HAP-1 (cell line): ENCODE measurements around the gene ANKS1A.

ENCODE experiments used
- DNase-seq, 2 experiments: peaks; one replicate each; pipeline ENCODE4 v3.0.0-alpha.2; 2016 to 2020; ENCODE audit warnings: low spot score in 2 of 2
- H3K27me3 ChIP-seq: fragments of 250-450 bp; sonication (Bioruptor Pico); 2 replicates; pipeline ENCODE4 v1.5.1; 2020; ENCODE audit warnings: low read depth, mild to moderate bottlenecking, moderate library complexity
- H3K36me3 ChIP-seq: fragments of 250-450 bp; sonication (Bioruptor Pico); replicated peaks from 2 replicates; pipeline ENCODE4 v1.5.1; 2020; ENCODE audit warnings: mild to moderate bottlenecking
- H3K4me1 ChIP-seq: fragments of 250-450 bp; sonication (Bioruptor Pico); 2 replicates; pipeline ENCODE4 v1.5.1; 2020; ENCODE audit warnings: mild to moderate bottlenecking
- H3K4me3 ChIP-seq: fragments of 250-450 bp; sonication (Bioruptor Pico); 2 replicates; pipeline ENCODE4 v1.5.1; 2020; ENCODE audit warnings: mild to moderate bottlenecking, moderate library complexity
- H3K9me3 ChIP-seq: fragments of 250-450 bp; sonication (Bioruptor Pico); 2 replicates; pipeline ENCODE4 v1.5.1; 2020; ENCODE audit warnings: mild to moderate bottlenecking, moderate library complexity
- in situ Hi-C: fragments of 300-500 bp; cut with MboI; formaldehyde crosslinking; loops from 3 replicates; pipeline ENCODE4 v1.14.3; 2020; ENCODE audit warnings: low sequenced_read_pairs, inconsistent platforms, mixed read lengths

The ANKS1A gene

DNA sequence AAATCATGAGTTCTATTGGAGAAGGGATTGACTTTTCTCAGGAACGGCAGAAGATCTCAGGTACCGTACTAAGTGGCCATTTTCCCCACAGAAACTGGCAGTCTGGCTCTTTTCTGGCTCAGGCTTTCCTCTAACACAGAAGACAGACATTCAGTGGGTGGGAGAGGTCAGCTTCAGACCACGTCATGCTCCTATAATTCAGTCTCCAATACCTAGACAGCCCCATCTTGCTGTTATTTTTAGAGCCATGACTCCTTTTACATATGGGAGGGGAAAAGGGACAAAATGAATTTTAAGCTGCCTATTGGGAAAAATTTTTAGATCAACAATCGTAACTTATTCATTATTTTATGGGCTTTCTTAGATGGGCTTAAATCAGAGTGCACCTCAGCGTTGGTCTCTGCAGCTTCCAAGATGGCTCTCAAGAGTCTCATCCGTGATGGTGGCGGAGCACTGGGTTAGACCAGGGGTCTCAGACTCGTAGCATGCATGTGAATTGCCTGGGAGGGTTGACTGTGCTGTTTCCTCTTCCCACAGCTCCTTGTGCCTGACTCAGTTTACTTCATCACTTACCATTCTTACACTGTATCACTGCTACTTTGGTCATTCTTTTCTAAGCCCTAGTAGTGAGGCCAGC, 165.2 kb downstream of the ANKS1A start:
- Histone ChIP-seq H3K36me3 (no peaks in the 10 kb centered on the region; the same call in 1 of the 2 replicates), H3K4me3 (no peak overlapping the region), H3K27me3 (no peaks in the 10 kb centered on the region), H3K4me1 (no peaks in the 10 kb centered on the region), H3K9me3 (no peaks in the 10 kb centered on the region)
- in situ Hi-C loops: no loop called here
- no peak for DNase-seq

DNA sequence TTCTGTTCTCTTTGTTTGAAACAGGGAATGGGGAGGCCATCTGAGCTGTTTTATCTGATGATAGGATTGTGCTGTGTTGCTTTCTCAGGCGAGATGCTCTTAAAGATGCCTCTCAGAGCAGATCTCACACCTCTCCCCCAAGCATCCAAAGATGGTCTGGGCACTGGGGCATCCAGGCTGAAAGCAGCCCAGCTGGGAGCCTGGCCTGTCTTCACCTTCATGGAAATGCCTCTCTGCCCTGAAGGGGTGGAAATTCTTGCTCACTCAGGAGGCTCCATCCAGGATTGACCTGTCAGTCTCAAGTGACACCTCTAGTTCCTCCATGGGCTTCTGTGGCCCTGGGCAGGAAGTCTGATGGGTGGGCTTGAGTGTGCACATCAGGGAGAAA, 165.7 kb downstream of the ANKS1A start:
- no peaks in the 10 kb centered on the region for H3K27me3 ChIP-seq
- H3K4me3 ChIP-seq: no peak overlapping the region
- H3K9me3 ChIP-seq: no peaks in the 10 kb centered on the region
- in situ Hi-C loops: no loop called here
- no peaks in the 10 kb centered on the region for H3K4me1 ChIP-seq
- H3K36me3 ChIP-seq: no peaks in the 10 kb centered on the region; the same call in 1 of the 2 replicates
- no peak for DNase-seq

DNA sequence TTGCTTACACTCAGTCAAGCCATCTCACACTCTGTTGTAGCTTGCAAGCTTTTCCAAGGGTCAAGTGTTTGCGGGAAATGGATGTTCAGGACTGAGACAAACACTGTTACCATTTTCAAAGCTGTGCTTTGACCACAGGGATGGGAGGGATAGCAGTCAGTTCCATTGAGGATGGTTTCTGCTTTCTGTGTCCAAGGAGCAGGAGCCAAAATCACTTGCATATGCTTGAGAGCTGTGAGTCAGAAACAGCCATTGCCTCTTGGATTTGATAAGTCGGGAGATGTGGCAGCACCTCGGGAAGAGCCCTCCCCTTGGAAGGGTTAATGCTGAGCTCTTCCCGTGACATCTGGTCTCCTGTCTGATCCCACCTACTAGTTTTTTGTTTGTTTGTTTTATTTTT, 166.8 kb downstream of the ANKS1A start:
- Histone ChIP-seq H3K27me3 (no peaks in the 10 kb centered on the region), H3K36me3 (peaks cover 2% of the 10 kb centered on the region), H3K4me1 (no peaks in the 10 kb centered on the region), H3K9me3 (no peaks in the 10 kb centered on the region), H3K4me3 (no peak overlapping the region)
- DNase-seq: no peak
- in situ Hi-C loops: no loop called here

GRCh38 chr6:35056952-35057351, 167.9 kb downstream of the ANKS1A start:
- in situ Hi-C loops: no loop called here
- Histone ChIP-seq H3K4me3 (no peak overlapping the region), H3K4me1 (no peaks in the 10 kb centered on the region), H3K36me3 (peaks cover 4% of the 10 kb centered on the region), H3K27me3 (no peaks in the 10 kb centered on the region), H3K9me3 (no peaks in the 10 kb centered on the region)
- DNase-seq: no peak

- in situ Hi-C loops: no loop called here
- no peaks in the 10 kb centered on the region for H3K27me3 ChIP-seq
- H3K4me1 ChIP-seq: no peaks in the 10 kb centered on the region
- no peak for DNase-seq
- H3K9me3 ChIP-seq: no peaks in the 10 kb centered on the region
- H3K4me3 ChIP-seq: no peak overlapping the region
- H3K36me3 ChIP-seq: peaks cover 4% of the 10 kb centered on the region
Measured at GRCh38 chr6:35057449-35058357, 168.6 kb downstream of the ANKS1A start.

GRCh38 chr6:35058358-35058675, 169.3 kb downstream of the ANKS1A start:
- in situ Hi-C loops: no loop called here
- Histone ChIP-seq H3K36me3 (peaks cover 4% of the 10 kb centered on the region), H3K4me3 (no peak overlapping the region), H3K9me3 (no peaks in the 10 kb centered on the region), H3K27me3 (no peaks in the 10 kb centered on the region), H3K4me1 (no peaks in the 10 kb centered on the region)
- no peak for DNase-seq

- Histone ChIP-seq H3K4me3 (no peak overlapping the region), H3K36me3 (peaks cover 4% of the 10 kb centered on the region), H3K27me3 (no peaks in the 10 kb centered on the region), H3K4me1 (no peaks in the 10 kb centered on the region), H3K9me3 (no peaks in the 10 kb centered on the region)
- in situ Hi-C loops: no loop called here
- DNase-seq: no peak
Measured at GRCh38 chr6:35058865-35059522, 169.9 kb downstream of the ANKS1A start.

DNA sequence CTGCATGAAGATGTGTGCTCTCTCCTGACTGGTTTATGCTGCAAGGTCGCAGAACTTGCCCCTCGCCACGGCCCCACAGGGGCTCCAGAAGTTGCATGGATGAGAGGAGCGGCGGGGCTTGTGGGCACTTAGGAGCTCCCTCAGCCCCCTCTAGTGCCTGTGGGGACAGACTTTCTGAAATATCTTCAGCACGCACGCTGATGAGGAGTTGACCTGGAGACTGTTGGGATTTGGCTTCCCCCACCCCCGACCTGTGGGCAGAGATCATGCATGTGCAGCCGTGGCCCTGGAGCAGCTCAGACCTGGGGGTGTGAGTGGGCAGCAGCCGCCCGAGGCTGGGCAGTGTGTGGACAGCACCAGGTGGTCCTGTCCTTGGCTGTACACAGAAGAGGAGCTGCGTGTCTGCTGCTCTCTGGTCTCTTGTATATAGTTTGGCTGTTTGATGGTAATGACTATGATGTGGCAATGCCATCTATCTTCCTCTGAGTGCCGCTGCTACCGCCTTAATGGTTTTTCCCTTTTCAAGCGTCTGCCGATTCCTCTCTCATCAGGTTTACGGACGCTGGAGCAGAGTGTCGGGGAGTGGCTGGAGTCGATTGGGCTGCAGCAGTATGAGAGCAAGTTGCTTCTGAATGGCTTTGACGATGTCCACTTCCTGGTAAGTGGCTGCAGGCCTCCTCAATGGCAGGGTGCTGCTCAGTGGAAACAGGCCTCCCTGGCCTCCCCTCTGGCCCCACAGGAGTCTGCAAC, 170.7 kb downstream of the ANKS1A start:
- Histone ChIP-seq H3K4me1 (no peaks in the 10 kb centered on the region), H3K9me3 (no peaks in the 10 kb centered on the region), H3K36me3 (peaks cover 4% of the 10 kb centered on the region), H3K27me3 (no peaks in the 10 kb centered on the region), H3K4me3 (no peak overlapping the region)
- in situ Hi-C loops: no loop called here
- no peak for DNase-seq

- Histone ChIP-seq H3K36me3 (peaks cover 4% of the 10 kb centered on the region), H3K4me1 (no peaks in the 10 kb centered on the region), H3K27me3 (no peaks in the 10 kb centered on the region), H3K4me3 (no peak overlapping the region), H3K9me3 (no peaks in the 10 kb centered on the region)
- in situ Hi-C loops: no loop called here
- DNase-seq: no peak
Measured at GRCh38 chr6:35061102-35061615, 172.1 kb downstream of the ANKS1A start.

GRCh38 chr6:35061651-35062410, 172.8 kb downstream of the ANKS1A start:
- in situ Hi-C loops: no loop called here
- Histone ChIP-seq H3K4me1 (no peaks in the 10 kb centered on the region), H3K9me3 (no peaks in the 10 kb centered on the region), H3K27me3 (no peaks in the 10 kb centered on the region), H3K36me3 (peaks cover 4% of the 10 kb centered on the region), H3K4me3 (no peak overlapping the region)
- no peak for DNase-seq

- no peak overlapping the region for H3K4me3 ChIP-seq
- in situ Hi-C loops: no loop called here
- H3K36me3 ChIP-seq: peaks cover 4% of the 10 kb centered on the region
- no peaks in the 10 kb centered on the region for H3K9me3 ChIP-seq
- DNase-seq: no peak
- no peaks in the 10 kb centered on the region for H3K4me1 ChIP-seq
- no peaks in the 10 kb centered on the region for H3K27me3 ChIP-seq
Measured at GRCh38 chr6:35062676-35063574, 173.9 kb downstream of the ANKS1A start.

DNA sequence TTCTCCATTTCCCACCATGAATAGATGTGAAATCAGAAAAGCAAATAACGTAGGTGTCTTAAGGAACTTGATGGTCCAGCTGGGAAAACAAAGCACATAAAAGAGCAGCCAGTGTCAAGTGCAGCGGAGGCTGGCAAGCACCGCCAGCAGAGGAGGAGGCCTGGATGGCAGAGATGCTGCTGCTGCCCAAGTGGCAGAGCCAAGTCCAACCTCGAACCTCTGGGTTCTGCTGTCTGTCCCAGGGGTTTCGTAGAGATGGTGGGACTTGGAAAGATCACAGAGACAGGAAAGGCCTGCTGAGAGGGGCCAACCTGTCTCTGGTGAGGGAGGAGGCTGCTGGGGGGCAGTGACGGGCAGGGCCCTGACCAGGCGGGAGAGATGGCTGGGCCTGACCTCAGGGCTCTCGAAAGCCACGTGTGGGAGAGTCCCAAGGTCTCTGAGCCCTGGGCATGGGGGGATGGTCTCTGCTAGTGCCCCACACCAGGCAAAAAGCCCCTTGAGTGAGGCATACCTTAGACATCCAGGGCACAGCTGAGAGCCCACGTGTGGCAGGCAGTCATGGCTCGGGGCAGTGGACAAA, 174.7 kb downstream of the ANKS1A start:
- Histone ChIP-seq H3K27me3 (no peaks in the 10 kb centered on the region), H3K4me3 (no peak overlapping the region), H3K9me3 (no peaks in the 10 kb centered on the region), H3K36me3 (peaks cover 4% of the 10 kb centered on the region), H3K4me1 (peaks cover 5% of the 10 kb centered on the region)
- DNase-seq: no peak
- in situ Hi-C loops: no loop called here
